Subcutaneous abdominal adipose tissue (tissue), 5 donors: ENCODE data around the gene OR6N1.

Experiments
- H3K27ac ChIP-seq: one replicate; pipeline ENCODE4 v1.7.0; 2013; ENCODE audit warnings: low read depth, mild to moderate bottlenecking, inconsistent platforms, low read length, moderate library complexity
- H3K27me3 ChIP-seq, 5 donors: one replicate each; pipeline ENCODE4 v1.7.0; 2013; ENCODE audit warnings: low read length in 5 of 5, inconsistent platforms in 1 of 5; ENCODE audit not compliant: control insufficient read depth in 5 of 5, insufficient read depth in 4 of 5
- H3K36me3 ChIP-seq, 5 donors: one replicate each; pipeline ENCODE4 v1.7.0; 2013; ENCODE audit warnings: low read length in 5 of 5; ENCODE audit not compliant: control insufficient read depth in 5 of 5, insufficient read depth in 5 of 5
- H3K4me1 ChIP-seq, 5 donors: one replicate each; pipeline ENCODE4 v1.7.0; 2013; ENCODE audit warnings: low read length in 5 of 5, mild to moderate bottlenecking in 3 of 5, moderate library complexity in 1 of 5; ENCODE audit not compliant: control insufficient read depth in 5 of 5, insufficient read depth in 5 of 5
- H3K4me3 ChIP-seq, 5 donors: one replicate each; pipeline ENCODE4 v1.7.0; 2013; ENCODE audit warnings: low read length in 5 of 5, low read depth in 1 of 5
- H3K9ac ChIP-seq, 5 donors: one replicate each; pipeline ENCODE4 v1.7.0; 2013; ENCODE audit warnings: low read length in 5 of 5, mild to moderate bottlenecking in 4 of 5, moderate library complexity in 3 of 5
- H3K9me3 ChIP-seq, 5 donors: one replicate each; pipeline ENCODE4 v1.7.0; 2013; ENCODE audit warnings: low read length in 5 of 5; ENCODE audit not compliant: control insufficient read depth in 5 of 5
- donor health status: healthy.
- donor health status: healthy.
- donor health status: healthy.
- donor health status: healthy.
- donor health status: healthy.

OR6N1 gene

DNA sequence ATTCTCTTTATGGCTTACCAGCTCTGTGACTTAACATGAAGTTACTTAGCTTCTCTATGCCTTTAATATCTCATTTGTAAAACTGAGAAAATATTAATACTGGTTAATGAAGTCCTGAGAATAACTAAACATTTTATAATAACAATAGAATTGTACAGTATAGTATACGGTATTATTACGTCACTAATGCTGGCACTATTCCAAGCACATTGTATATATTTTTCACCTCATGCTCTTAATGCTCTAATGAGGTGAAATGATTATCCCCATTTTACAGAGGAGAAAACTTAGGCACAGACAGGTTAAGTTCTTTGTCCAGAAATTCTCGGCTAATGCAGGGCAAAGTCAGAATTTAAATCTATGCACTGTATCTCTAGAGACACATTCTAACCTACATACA lies 52.3 kb downstream of the OR6N1 start:
- Histone ChIP-seq H3K9ac (no peak overlapping the region), H3K27ac (no peak overlapping the region), H3K4me3 (no peak overlapping the region), H3K36me3 (no peaks in the 10 kb centered on the region), H3K27me3 (peaks cover 0 to 2% (median 0%) of the 10 kb centered on the region in 5 donors), H3K4me1 (no peaks in the 10 kb centered on the region), H3K9me3 (no peaks in the 10 kb centered on the region)

DNA sequence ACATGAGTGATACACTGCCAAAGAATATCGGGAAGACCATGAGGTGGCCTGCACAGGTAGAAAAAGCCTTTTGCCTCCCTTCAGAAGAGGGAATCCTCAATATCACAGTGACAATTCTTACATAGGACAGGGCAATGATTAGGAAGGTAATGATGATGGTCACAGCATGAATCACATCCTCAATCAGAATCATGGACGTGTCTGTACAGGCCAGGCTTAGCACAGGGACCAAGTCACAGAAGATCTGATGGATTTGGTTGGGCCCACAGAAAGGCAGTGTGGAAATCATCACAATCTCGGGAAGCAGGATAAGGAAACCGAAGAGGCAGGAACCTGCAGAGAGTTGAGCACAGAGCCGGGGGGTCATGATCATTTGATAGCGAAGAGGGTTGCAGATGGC lies 54.7 kb downstream of the OR6N1 start:
- Histone ChIP-seq H3K9ac (no peak overlapping the region), H3K4me3 (no peak overlapping the region), H3K27ac (no peak overlapping the region), H3K27me3 (no peaks in the 10 kb centered on the region), H3K36me3 (no peaks in the 10 kb centered on the region), H3K4me1 (no peaks in the 10 kb centered on the region), H3K9me3 (no peaks in the 10 kb centered on the region)

DNA sequence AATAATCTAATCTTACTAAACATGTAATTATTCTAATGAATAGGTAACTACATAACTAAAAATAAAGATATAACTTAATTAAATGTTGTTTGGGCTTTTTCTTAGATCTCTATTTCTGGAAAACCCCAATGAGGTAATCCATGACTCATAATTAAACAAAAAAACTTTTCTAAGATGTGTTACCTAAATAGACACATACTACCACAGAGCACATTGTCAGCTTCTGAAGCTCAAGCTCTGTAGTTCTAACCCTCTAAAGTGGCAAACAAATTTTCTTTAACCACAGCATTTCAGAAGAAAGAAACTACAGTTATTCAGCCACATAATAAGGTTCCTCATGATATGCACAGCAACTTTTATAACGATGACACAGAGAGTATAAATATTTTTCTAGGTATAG lies 55.7 kb downstream of the OR6N1 start:
- Histone ChIP-seq H3K27me3 (no peaks in the 10 kb centered on the region), H3K27ac (no peak overlapping the region), H3K36me3 (no peaks in the 10 kb centered on the region), H3K4me1 (no peaks in the 10 kb centered on the region), H3K4me3 (no peak overlapping the region), H3K9me3 (no peaks in the 10 kb centered on the region), H3K9ac (no peak overlapping the region)

DNA sequence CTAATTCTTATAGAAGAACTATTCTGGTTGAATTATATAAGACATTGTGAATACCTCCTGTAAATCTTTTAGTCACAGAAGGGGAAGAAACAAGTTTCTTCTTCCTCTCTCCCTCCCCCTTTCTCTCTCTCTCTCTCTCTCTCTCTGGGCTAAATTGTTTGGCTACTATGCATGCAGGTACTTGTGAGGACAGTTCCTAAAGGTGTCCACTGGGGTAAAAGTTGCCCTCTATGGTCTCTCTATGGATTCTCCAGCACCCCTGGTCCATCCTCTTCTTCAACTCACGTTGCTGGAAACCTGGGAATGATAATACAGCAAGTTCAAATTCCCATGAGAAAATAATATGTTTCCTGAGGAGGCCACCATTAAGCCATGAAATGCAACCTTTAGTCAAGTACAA lies 57.2 kb downstream of the OR6N1 start:
- H3K27ac ChIP-seq = no peak overlapping the region
- no peaks in the 10 kb centered on the region for H3K27me3 ChIP-seq
- H3K4me1 ChIP-seq = no peaks in the 10 kb centered on the region
- H3K9me3 ChIP-seq = no peaks in the 10 kb centered on the region
- H3K4me3 ChIP-seq = no peak overlapping the region
- H3K36me3 ChIP-seq = no peaks in the 10 kb centered on the region
- H3K9ac ChIP-seq = no peak overlapping the region
